Kidney (tissue), 14 donors: ENCODE measurements around the gene NCOA3. TPM values are rescaled to one million over a fixed set of nuclear protein-coding genes. Genes with fewer than 3 reads are reported as not detected.

Source experiments
- DNase-seq, 5 donors: peaks; one replicate each; pipeline ENCODE4 v3.0.0-alpha.2; 2013 to 2020
- FAIRE-seq: peaks from 2 replicates; lab custom pipeline; 2012; peaks lifted over from hg19 to GRCh38; lab: Jason Lieb, UNC
- H3K27ac ChIP-seq, 2 donors: one replicate each; pipeline ENCODE4 v1.7.0; 2013; ENCODE audit warnings: low read depth in 2 of 2, low read length in 2 of 2, inconsistent platforms in 1 of 2
- H3K27me3 ChIP-seq: one replicate; pipeline ENCODE4 v1.7.1; 2013; ENCODE audit warnings: low read length, inconsistent platforms; ENCODE audit not compliant: control insufficient read depth, insufficient read depth
- H3K36me3 ChIP-seq, 3 donors: one replicate each; pipeline versions ENCODE4 v1.7.0 to v1.7.1; 2013; ENCODE audit warnings: low read length in 3 of 3, control low read depth in 1 of 3, inconsistent platforms in 1 of 3; ENCODE audit not compliant: insufficient read depth in 3 of 3, control insufficient read depth in 2 of 3
- H3K4me1 ChIP-seq, 3 donors: one replicate each; pipeline versions ENCODE4 v1.7.0 to v1.7.1; 2013; ENCODE audit warnings: low read length in 3 of 3, inconsistent platforms in 1 of 3, low read depth in 1 of 3; ENCODE audit not compliant: control insufficient read depth in 2 of 3, insufficient read depth in 2 of 3
- H3K4me3 ChIP-seq, 3 donors: one replicate each; pipeline versions ENCODE4 v1.7.0 to v1.8.1; 2013; ENCODE audit warnings: low read length in 3 of 3, control low read depth in 1 of 3, inconsistent platforms in 1 of 3
- H3K9ac ChIP-seq, 3 donors: one replicate each; pipeline versions ENCODE4 v1.7.0 to v1.7.1; 2013; ENCODE audit warnings: low read length in 3 of 3, control low read depth in 1 of 3, inconsistent platforms in 1 of 3
- H3K9me3 ChIP-seq, 3 donors: one replicate each; pipeline versions ENCODE4 v1.7.0 to v1.7.1; 2013; ENCODE audit warnings: low read length in 3 of 3, control low read depth in 1 of 3, inconsistent platforms in 1 of 3; ENCODE audit not compliant: control insufficient read depth in 2 of 3, insufficient read depth in 1 of 3
- intact Hi-C: fragments of 100-400 bp; cut with DNase I; formaldehyde crosslinking; loops from one replicate; pipeline ENCODE4 v1.11.1; 2022
- polyA plus RNA-seq: library from polyadenylated mRNA; stranded (reverse); fragments of 350-450 nt; fragmentation: Illumina TruSeq; extraction: RNeasy Lipid Tissue Mini Kit (QIAGEN cat#74804); gene quantifications from one replicate; pipeline ENCODE4 v1.2.3, GENCODE V29; 2014; ENCODE audit warnings: low read depth, low replicate concordance; ENCODE audit not compliant: insufficient read depth
- total RNA-seq: library from RNA; stranded (reverse); fragmentation: NEBNext Ultra II Directional; extraction: Animal tissue kit (Norgen Biotek cat#: 25700); gene quantifications from one replicate; pipeline ENCODE4 v1.2.1, GENCODE V29; 2021
- TF ChIP-seq, protein P1 (sequence below): IDR thresholded peaks from 3 replicates; pipeline ENCODE4 v1.5.1; 2012; ENCODE audit warnings: mild to moderate bottlenecking, moderate library complexity, borderline replicate concordance; ENCODE audit not compliant: insufficient read depth; ENCODE audit errors: extremely low read depth
- donor health status: control.
- donor health status: control.
- donor health status: control.
- donor health status: control.
- donor health status: control.
- donor health status: DM: yes; HTN: yes; CAD: no.
- donor health status: Normal renal cell carcinoma (clear cell type).

The NCOA3 gene
- total and polyA plus RNA-seq, 2 donors from 2014 or later = 4.9 to 38.8 TPM

DNA sequence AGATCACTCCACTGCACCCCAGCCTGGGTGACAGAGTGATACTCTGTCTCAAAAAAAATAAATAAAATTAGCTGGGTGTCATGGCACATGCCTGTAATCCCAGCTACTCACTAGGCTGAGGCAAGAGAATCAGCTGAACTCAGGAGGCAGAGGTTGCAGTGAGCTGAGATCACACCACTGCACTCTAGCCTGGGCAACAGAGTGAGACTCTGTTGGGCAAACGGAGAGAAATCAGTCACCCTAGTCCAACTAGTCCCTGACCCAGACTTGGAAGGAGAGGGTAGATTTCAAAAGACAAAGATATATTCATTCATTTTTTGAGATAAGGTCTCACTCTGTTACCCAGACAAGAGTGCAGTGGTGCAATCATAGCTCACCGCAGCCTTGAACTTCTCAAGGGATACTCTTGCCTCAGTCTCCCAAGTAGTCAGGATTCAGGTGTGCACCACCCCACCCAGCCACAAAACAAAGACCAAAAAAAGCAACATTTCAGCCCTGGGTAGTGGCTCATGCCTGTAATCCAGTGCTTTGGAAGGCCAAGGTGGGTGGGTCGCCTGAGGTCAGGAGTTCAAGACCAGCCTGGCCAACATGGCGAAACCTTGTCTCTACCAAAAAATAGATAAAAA, 26.2 kb upstream of the NCOA3 start:
- H3K9ac ChIP-seq = no peak overlapping the region
- FAIRE-seq (no peak), DNase-seq (no peak)
- H3K27me3 ChIP-seq = no peaks in the 10 kb centered on the region
- TF ChIP-seq, protein P1, sequence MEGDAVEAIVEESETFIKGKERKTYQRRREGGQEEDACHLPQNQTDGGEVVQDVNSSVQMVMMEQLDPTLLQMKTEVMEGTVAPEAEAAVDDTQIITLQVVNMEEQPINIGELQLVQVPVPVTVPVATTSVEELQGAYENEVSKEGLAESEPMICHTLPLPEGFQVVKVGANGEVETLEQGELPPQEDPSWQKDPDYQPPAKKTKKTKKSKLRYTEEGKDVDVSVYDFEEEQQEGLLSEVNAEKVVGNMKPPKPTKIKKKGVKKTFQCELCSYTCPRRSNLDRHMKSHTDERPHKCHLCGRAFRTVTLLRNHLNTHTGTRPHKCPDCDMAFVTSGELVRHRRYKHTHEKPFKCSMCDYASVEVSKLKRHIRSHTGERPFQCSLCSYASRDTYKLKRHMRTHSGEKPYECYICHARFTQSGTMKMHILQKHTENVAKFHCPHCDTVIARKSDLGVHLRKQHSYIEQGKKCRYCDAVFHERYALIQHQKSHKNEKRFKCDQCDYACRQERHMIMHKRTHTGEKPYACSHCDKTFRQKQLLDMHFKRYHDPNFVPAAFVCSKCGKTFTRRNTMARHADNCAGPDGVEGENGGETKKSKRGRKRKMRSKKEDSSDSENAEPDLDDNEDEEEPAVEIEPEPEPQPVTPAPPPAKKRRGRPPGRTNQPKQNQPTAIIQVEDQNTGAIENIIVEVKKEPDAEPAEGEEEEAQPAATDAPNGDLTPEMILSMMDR = no peak
- H3K9me3 ChIP-seq = no peaks in the 10 kb centered on the region
- peaks cover 0 to 2% (median 0%) of the 10 kb centered on the region in 3 donors for H3K4me1 ChIP-seq
- H3K4me3 ChIP-seq = no peak overlapping the region
- H3K36me3 ChIP-seq = no peaks in the 10 kb centered on the region
- no peak overlapping the region for H3K27ac ChIP-seq
- intact Hi-C loops = no loop called here

GRCh38 chr20:47476452-47476851, 25.2 kb upstream of the NCOA3 start:
- no peaks in the 10 kb centered on the region for H3K36me3 ChIP-seq
- FAIRE-seq (no peak), DNase-seq (no peak)
- H3K4me3 ChIP-seq = no peak overlapping the region
- H3K4me1 ChIP-seq = peaks cover 0 to 2% (median 0%) of the 10 kb centered on the region in 3 donors
- TF ChIP-seq, protein P1 = no peak
- H3K9ac ChIP-seq = no peak overlapping the region
- no peaks in the 10 kb centered on the region for H3K9me3 ChIP-seq
- intact Hi-C loops = no loop called here
- H3K27me3 ChIP-seq = no peaks in the 10 kb centered on the region
- H3K27ac ChIP-seq = no peak overlapping the region

- Histone ChIP-seq H3K36me3 (no peaks in the 10 kb centered on the region), H3K9ac (no peak overlapping the region), H3K27ac (no peak overlapping the region), H3K9me3 (no peaks in the 10 kb centered on the region), H3K4me1 (peaks cover 0 to 2% (median 0%) of the 10 kb centered on the region in 3 donors), H3K4me3 (no peak overlapping the region), H3K27me3 (no peaks in the 10 kb centered on the region)
- FAIRE-seq (no peak), DNase-seq (no peak)
- TF ChIP-seq, protein P1 = no peak
- intact Hi-C loops = no loop called here
These were observed 22.6 kb upstream of the NCOA3 start for GRCh38 chr20:47479093-47479492.

DNA sequence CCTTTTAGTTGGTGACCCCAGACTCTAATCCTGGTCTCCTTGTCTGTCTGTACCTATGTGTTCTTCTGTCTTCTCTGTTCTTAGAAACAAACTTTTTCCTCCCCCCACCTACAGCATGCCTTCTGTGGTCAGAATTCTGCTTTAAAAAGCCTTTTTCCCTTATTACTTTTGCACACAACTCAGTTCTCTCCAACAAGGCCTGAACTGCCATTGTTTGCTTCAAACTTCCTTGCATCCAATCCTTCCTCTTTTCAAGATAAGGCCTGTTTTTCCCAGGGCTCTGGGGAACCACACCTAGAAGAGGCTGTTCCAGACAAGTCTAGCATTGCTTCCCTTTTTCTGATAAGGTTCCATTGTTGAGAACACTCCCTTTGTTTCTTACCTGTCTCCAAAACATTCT, 22.2 kb upstream of the NCOA3 start:
- TF ChIP-seq, protein P1 = no peak
- no peaks in the 10 kb centered on the region for H3K36me3 ChIP-seq
- FAIRE-seq (no peak), DNase-seq (no peak)
- H3K27me3 ChIP-seq = no peaks in the 10 kb centered on the region
- intact Hi-C loops = no loop called here
- no peak overlapping the region for H3K27ac ChIP-seq
- peaks cover 0 to 2% (median 0%) of the 10 kb centered on the region in 3 donors for H3K4me1 ChIP-seq
- no peaks in the 10 kb centered on the region for H3K9me3 ChIP-seq
- H3K9ac ChIP-seq = no peak overlapping the region
- no peak overlapping the region for H3K4me3 ChIP-seq
